Measurements from ENCODE around the gene ZNF431.
A peak's percentile ranks its signal among the peaks of the same experiment; 100 is the strongest.
"Not testable (repeated sequence)": the region's sequence is repeated elsewhere in the genome, so short reads cannot be mapped to it uniquely, and the experiment has no call there.

ZNF431 gene

DNA sequence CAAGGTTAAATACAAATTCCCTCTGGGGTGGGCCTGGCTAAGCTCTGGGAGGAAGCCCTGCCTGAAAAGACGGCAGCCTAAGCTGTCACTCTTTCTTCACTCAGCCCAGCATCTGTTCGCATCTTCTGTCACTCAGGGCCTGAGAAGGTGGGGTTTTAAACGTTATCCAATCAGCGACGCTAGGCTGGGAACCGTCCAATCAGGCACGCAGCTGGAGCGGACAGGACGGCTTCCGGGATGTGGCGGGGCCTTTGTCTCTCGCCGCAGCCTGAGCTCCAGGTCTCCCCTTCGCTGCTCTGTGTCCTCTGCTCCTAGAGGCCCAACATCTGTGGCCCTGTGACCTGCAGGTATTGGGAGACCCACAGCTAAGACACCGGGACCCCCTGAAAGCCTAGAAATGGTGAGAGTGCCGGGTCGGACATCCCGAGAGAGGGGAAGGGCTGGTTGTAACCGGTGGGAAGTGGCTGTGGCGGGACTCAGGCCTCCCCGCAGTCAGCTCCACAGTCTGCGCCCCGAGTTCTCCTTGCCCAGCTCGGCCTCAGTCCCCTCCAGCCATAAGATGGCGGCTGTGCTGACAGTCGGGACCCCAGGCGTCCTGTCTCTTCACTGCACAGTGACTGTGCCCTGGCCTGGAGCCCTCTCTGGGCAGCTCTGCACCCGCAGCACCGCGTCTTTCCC lies at the start of gene ZNF431:
Gene ZNF431 (plus strand): TSS at position 254 of the 678 bp plus-strand sequence. CDS start 144 bp downstream, at position 398.
- peak; percentile 70 to 86 for DNase-seq (ENCODE audit: extremely low read depth in 1 of 2, low read depth in 1 of 2)

DNA sequence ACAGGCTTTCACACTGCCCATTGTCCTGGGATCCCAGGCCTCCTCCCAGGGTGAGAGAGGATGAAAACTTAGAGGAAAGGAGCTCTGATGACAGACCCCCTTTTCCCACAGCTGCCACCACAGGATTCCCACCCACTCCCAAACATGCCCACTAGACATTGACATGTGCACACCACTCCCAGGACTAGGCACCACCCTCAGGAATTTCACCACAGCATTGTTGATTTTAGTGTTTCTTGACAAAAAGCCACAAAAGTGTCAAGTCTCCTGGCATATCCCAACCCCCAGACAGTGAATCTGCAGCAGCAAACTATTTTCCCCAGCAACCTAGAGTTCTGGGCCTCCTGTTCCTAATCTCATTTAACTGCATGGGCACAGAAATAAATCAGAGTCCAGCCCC lies 49.7 kb upstream of the ZNF431 start:
- no peak for DNase-seq (ENCODE audit: extremely low read depth in 1 of 2, low read depth in 1 of 2)

DNA sequence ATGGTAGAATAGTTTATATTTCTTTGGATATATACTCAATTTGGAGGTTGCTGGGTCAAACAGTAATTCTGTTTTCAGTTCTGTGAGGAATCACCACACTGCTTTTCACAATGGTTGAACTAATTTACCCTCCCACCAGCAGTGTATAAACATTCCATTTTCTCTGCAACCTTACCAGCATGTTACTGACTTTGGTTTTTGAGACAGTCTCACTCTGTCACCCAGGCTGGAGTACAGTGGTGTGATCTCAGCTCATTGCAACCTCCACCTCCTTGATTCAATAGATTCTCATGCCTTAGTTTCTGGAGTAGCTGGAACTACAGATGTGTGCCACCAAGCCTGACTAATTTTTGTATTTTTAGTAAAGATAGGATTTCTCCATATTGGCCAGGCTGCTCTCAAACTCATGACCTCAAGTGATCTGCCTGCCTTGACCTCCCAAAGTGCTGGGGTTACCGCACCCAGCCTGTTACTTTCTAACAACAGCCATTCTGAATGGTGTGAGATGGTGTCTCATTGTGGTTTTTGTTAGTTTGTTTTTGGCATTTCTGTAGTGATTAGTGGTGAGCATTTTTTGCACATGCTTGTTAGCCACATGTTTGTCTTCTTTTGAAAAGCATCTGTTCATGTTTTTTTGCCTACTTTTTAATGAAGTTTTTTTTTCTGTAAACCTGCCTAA lies 47.4 kb upstream of the ZNF431 start:
- DNase-seq (ENCODE audit: extremely low read depth in 1 of 2, low read depth in 1 of 2) = no peak

DNA sequence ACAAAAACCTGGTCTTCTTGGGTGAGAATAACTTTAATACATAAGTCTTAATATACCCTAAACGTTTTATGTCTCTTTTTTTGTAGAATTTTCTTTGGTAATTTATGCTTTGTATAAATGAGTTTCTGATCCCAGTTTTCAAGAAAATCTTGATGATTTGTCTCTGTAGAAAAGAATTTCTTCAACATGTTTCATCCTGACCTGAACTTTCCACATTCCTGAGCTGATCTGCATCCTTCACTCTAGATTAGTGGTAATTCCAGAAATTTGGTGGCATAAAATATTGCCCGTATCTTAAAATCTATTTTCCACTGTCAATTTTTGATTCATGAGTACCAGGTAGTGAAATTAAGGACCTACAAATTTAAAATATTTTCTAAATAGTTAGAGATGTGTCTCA lies 43.5 kb upstream of the ZNF431 start:
- no peak for DNase-seq (ENCODE audit: extremely low read depth in 1 of 2, low read depth in 1 of 2)

DNA sequence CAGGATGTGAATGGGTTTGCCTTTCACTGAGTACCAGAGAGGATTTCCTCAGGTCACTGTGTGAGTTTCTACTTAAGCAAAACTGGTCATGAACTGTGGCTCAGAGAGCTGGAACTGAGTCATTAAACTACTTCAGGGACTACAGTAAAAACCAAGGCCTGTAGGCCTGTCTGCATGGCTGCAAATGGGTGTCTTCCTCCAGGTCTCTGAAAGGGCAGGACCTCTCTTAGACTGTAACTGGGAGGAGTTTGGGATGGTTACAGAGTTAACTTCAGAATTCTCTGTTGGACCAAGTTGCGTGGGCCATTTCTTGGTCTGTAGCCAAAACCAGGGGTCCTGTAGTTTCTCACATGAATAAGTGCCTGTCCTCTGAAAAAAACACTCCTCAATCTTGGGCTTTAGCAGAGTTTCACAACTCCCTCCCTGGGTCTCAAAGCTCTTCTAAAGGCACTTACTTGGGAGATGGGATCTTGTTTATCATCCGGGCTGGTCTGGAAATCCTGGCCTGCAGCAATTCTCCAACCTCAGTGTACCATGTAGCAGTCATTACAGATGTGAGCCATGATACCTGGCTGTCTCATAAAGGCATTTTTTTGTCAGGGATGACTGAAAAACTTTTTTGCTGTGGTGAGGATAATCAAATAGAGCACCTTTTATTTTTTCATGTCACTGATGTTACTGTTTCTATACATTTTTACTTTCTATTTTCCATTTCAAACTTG lies 40.2 kb upstream of the ZNF431 start:
- no peak for DNase-seq (ENCODE audit: extremely low read depth in 1 of 2, low read depth in 1 of 2)

DNA sequence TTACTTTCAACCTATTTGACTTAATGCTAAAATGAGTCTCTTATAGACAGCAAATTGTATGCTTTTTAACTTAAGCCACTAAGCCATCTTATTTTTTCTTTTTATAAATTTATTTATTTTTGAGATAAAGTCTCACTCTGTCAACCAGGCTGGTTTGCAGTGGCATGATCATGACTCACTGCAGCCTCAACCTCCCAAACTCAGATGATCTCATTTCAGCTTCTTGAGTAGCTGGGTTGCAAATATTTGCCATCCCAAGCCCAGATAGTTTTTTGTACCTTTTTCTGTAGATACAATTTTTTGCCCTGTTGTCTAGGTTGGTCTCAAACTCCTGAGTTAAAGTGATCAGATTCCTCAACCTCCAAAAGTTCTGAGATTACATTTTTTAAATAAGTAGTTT lies 32.7 kb upstream of the ZNF431 start:
- DNase-seq (ENCODE audit: extremely low read depth in 1 of 2, low read depth in 1 of 2) = no peak

DNA sequence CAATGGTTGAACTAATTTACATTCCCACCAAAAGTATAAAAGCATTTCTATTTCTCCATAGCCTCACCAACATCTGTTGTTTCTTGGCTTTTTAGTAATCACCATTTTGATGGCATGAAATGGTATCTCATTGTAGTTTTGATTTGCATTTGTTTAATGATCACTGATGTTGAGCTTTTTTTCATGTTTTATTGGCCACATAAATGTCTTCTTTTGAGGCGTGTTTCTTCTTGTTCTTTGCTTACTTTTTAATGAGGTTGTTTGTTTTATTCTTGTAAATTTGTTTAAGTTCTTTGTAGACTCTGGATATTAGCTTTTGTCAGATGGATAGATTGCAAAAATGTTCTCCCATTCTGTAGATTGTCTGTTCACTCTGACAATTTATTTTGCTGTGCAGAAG lies 31.7 kb upstream of the ZNF431 start:
- DNase-seq (ENCODE audit: extremely low read depth in 1 of 2, low read depth in 1 of 2) = no peak

DNA sequence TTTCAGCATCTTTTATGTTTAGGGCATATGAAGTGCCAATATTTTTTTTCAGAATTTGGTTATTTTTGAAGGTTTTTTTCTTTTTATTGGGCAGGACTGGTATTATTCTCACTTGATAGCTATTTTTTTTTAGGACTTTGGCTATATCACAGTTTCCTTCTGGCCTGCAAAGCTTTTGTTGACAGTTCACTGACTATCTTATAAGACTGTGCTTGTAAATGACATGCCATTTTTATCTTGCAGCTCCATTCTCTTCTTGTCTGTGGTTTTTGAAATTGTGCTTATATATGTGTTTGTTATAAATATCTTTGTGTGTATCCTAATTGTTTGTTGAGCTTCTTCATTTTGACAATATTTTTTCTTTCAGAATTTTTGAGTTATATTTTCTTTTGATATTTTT lies 26.4 kb upstream of the ZNF431 start:
- no peak for DNase-seq (ENCODE audit: extremely low read depth in 1 of 2, low read depth in 1 of 2)

DNA sequence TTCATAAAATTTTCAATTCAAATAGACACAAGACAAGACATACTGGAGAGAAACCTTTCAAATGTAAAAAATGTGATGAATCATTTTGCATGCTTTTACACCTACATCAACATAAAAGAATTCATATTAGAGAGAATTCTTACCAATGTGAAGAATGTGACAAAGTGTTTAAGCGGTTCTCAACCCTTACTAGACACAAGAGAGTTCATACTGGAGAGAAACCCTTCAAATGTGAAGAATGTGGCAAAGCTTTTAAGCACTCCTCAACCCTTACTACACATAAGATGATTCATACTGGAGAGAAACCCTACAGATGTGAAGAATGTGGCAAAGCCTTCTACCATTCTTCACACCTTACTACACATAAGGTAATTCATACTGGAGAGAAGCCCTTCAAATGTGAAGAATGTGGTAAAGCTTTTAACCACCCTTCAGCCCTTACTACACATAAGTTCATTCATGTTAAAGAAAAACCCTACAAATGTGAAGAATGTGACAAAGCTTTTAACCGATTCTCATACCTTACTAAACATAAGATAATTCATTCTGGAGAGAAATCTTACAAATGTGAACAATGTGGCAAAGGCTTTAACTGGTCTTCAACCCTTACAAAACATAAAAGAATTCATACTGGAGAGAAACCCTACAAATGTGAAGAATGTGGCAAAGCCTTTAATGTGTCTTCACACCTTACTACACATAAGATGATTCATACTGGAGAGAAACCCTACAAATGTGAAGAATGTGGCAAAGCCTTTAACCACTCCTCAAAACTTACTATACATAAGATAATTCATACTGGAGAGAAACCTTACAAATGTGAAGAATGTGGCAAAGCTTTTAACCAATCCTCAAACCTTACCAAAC lies 24.6 kb upstream of the ZNF431 start:
- DNase-seq (ENCODE audit: extremely low read depth in 1 of 2, low read depth in 1 of 2) = no peak

DNA sequence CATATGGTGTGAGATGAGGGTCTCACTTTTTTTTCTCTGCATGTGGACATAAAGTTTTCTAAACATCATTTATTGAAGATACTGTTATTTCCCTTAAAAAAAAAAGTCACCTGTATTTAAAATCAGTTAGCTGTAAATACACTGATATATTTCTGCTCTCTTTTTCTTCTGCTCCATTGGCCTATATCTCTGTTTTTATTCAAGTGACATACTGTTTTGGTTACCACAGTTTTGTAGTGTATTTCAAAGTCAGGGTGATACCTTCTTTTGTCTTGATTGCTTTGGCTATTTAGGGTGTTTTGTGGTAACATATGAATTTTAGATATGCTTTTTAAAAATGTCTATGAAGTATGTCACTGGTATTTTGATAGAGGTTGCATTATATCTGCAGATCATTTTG lies 15.8 kb upstream of the ZNF431 start:
- DNase-seq (ENCODE audit: extremely low read depth in 1 of 2, low read depth in 1 of 2) = no peak

DNA sequence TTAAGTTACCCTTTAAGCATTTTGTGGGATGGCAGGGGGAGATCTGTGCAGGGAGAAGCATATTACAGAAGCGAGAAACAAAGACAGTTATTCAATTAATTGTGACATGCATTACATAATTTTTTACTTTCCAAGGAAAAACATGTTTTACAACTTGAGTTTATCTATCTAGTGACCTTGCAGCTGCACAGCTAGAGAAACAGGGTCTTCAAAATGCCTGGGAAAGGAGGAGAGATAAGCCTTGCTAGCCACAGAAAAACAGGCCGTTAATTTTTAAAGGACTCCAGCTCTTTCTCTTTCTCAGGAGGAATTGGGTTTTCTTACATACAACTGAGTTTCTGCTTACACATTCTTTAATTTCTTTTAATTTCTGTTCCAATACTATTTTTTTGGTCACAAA lies 14.8 kb upstream of the ZNF431 start:
- DNase-seq (ENCODE audit: extremely low read depth in 1 of 2, low read depth in 1 of 2) = no peak

DNA sequence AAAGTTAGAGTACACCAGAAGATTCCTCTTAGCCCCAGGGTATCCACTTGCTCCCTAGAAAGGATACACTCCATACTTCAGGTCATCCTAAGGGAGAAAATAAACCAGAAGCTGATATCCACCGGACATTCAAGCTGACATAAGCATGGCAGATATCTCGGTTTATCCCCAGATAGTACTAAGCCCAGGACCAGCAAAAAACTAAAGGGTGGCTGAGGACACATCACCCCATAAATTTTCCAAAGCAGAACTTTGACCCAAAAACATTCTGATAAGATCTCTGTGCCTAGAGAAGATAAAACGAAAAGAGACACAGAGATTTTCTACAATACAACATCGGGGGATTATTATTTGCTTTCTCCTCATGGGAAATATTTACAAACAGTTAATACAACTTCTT lies 13.9 kb upstream of the ZNF431 start:
- no peak for DNase-seq (ENCODE audit: extremely low read depth in 1 of 2, low read depth in 1 of 2)

DNA sequence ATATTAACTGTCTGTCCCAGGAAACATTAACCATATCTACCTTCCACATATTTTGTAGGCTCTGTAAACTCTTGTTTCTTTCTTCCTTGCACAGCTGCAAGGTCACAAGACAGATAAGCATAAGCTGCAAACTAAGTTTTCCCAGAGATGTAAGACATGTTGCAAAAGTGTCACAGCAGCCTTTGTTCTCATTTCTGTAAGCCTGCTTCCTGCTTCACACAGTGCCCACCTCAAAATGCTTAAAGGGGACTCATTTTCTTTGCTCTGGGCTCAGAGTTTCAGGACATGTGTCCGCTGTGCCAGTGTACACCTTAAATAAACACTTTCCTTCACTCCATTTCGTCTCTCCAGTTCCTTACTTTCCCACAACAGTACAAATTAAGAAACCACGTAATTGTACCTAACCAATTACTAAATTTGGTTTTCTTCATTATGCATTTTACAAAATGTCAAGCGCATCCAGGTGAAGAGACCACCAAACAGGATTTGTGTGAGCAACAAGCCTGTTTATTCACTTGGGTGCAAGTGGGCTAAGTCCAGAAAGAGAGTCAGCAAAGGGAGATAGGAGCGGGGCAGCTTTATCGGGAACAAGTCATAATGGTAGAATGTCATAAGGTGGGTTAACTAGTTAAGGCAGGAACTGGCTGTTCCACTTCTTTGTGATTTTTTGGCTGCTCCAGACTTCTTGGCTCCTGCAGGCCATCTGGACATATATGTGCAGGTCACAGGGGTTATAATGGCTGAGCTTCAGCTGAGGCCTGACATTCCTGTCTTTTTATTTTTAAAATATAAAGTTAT lies 12.7 kb upstream of the ZNF431 start:
- no peak for DNase-seq (ENCODE audit: extremely low read depth in 1 of 2, low read depth in 1 of 2)

DNA sequence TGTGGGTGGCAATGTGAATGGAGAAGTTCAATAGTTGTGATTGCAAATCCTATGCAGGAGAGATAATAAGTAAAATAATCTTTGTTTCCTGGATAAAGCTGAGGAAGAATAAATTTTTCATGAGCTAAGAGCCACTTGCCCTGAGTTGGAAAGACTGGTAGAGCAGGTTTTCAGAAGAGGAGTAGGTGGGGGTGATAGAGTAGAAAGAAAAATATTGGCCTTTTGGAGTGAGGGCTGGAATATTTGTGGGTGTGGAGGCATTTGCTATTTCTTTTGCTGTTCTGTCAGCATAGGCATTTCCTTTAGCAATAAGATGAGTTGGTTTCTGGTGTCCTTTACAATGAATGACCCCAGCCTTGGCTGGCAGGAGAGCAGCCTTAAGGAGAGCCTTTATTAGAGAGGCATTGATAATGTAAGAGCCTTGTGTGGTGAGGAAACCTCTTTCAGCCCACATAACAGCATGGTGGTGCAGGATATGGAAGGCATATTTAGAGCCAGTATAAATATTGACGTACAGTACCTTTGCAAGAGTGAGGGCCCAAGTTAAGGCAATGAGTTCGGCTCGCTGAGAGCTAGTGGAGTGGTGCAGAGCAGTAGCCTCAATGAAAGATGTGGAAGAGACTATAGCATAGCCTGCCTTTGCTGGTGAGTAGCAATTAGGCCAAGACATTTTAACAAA lies 11.6 kb upstream of the ZNF431 start:
- DNase-seq (ENCODE audit: extremely low read depth in 1 of 2, low read depth in 1 of 2) = no peak

DNA sequence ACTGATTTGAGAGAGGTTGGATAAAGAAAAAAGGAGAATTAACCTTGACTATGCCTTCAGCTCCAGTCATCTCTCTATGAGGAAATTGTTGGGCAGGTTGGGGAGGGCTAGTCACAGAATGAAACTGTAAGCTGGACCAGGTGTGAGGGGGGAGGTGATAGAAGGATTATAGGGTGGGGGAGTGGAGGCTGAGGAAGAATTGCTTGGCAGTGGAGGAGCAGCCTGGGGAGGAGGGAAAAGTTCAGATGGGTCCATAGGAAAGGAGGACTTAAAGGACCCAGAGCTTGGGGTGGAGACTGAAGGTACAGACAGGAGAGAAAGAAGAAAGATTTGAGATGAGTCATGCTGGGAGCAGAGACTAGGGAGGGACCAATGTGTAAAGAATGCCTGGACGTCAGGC lies 8.2 kb upstream of the ZNF431 start:
- no peak for DNase-seq (ENCODE audit: extremely low read depth in 1 of 2, low read depth in 1 of 2)

DNA sequence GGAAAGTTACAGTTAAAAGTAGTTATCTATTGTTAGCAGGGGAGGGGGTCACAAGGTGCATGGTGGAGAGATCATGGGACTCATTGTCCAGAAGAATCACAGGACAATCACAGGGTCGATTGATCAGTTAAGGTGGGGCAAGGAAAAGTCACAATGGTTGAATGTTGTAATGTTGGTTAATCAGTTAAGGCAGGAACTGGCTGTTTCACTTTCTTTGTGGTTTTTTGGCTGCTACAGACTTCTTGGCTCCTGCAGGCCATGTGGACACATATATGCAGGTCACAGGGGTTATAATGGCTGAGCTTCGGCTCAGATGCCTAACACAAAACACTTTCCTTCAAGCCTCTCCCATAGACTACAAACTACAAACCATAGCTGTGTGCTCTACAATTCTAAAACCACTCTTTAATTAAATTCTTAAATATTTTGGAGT lies 6.9 kb upstream of the ZNF431 start:
- DNase-seq (ENCODE audit: extremely low read depth in 1 of 2, low read depth in 1 of 2) = no peak

DNA sequence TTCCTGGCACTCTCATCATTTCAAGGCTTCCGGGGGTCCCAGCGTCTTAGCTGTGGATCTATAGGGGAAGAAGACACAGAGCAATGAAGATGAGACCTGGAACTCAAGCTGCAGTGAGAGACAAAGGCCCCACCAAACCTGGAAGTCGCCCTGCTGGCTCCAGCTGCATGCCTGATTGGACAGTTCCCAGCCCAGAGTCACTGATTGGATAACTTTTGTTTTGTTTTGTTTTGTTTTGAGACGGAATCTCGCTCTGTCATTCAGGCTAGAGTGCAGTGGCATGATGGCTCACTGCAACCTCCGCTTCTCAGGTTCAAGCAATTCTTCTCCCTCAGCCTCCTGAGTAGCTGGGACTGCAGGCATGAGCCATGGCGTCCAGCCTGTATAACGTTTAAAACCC lies 6.4 kb upstream of the ZNF431 start:
- no peak for DNase-seq (ENCODE audit: extremely low read depth in 1 of 2, low read depth in 1 of 2)

DNA sequence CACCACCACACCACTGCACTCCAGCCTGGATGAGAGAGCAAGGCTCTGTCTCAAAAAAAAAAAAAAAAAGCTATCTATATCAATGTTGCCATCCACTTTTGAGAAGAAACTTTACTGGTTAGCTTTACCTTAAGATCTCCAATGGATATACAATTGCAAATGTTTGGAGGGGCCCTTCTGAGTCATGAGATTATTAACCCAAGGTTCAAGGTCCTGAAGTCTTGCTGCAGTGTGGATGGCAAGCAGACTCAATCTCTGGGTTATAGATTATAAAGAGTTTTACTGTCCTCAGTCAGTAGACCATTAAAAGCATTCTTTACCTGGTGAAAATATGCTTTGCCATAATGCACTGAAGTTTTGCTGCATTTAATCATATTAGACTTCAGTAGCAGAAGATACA lies 3.7 kb upstream of the ZNF431 start:
- no peak for DNase-seq (ENCODE audit: extremely low read depth in 1 of 2, low read depth in 1 of 2)

DNA sequence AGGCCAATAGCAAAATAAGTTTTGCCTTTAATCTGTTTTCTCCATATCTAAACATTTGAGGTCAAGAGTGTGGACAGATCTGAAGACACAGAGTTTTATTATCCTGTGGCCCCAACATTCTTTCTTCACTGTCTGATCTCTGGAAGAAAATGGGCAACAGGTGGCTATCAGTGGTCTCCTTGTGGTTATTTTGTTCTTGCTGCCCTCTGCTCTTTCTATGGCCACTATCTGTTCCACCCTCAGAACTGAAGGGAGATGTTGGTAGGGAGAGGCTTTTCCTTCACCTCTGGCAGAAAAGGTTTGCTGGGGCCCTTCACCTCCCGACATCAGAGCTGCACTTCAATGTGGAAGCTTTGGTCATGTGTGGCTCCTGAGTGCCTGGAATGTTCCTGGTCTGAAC lies 834 bp upstream of the ZNF431 start:
- DNase-seq (ENCODE audit: extremely low read depth in 1 of 2, low read depth in 1 of 2) = not testable (repeated sequence)

DNA sequence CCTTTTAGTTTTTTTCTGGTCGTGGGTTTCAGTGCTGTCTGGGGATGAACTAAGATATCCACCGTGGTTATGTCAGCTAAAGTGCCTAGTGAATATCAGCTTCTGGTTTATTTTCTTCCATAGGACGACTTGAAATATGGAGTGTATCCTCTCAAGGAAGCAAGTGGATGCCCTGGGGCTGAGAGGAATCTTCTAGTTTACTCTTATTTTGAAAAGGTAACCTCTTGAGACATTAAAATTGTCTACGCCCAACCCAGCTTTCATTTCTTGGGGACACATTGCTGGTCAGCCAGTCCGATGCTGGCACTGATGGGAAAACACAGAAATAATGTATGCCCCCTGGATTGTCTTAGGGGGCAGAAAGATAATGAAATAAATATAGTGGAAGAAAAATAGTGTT lies 1.6 kb downstream of the ZNF431 start:
- no peak for DNase-seq (ENCODE audit: extremely low read depth in 1 of 2, low read depth in 1 of 2)
